ENCODE results near the gene RRP8. TPM values are rescaled to one million over a fixed set of nuclear protein-coding genes. Genes with fewer than 3 reads are reported as not detected.

Gene RRP8
- total and polyA plus RNA-seq, 3 donors from 2014 or later = 17.5 to 29.6 (median 18.5) TPM

GRCh38 chr11:6596239-6596877 is 7.1 kb downstream of the RRP8 start:
- Histone ChIP-seq H3K9me3 (no peaks in the 10 kb centered on the region), H3K27me3 (no peaks in the 10 kb centered on the region), H3K4me1 (no peaks in the 10 kb centered on the region), H3K36me3 (ENCODE audit: low read depth, missing control alignments) (no peaks in the 10 kb centered on the region), H3K4me3 (no peak overlapping the region), H3K27ac (peak overlapping the region in 1 of 2 donors; percentile 6)
- DNase-seq = no peak
- intact Hi-C loops (cut with DNase I; ENCODE audit: low total_unique reads) = no loop called here
- TF ChIP-seq CTCF (IDR thresholded peaks at IDR 0.05) = no peak
- TF ChIP-seq POLR2A (IDR thresholded peaks at IDR 0.05) = no peak
- 40 to 42% methylated on average over 5 of the region's 5 CpGs for WGBS, 2 donors

- Histone ChIP-seq H3K27ac (no peak overlapping the region), H3K27me3 (no peaks in the 10 kb centered on the region), H3K36me3 (ENCODE audit: low read depth, missing control alignments) (no peaks in the 10 kb centered on the region), H3K4me3 (no peak overlapping the region), H3K9me3 (no peaks in the 10 kb centered on the region), H3K4me1 (no peaks in the 10 kb centered on the region)
- TF ChIP-seq CTCF (IDR thresholded peaks at IDR 0.05) (no peak), POLR2A (IDR thresholded peaks at IDR 0.05) (no peak)
- WGBS, 2 donors = 89 to 93% methylated on average over 3 of the region's 3 CpGs
- intact Hi-C loops (cut with DNase I; ENCODE audit: low total_unique reads) = no loop called here
- no peak for DNase-seq
Measured at GRCh38 chr11:6594142-6594768, 9.2 kb downstream of the RRP8 start.

- DNase-seq = no peak
- H3K27me3 ChIP-seq = no peaks in the 10 kb centered on the region
- H3K36me3 ChIP-seq (ENCODE audit: low read depth, missing control alignments) = no peaks in the 10 kb centered on the region
- TF ChIP-seq POLR2A (IDR thresholded peaks at IDR 0.05) (no peak), CTCF (IDR thresholded peaks at IDR 0.05) (no peak)
- H3K9me3 ChIP-seq = no peaks in the 10 kb centered on the region
- H3K4me1 ChIP-seq = no peaks in the 10 kb centered on the region
- WGBS, 2 donors = 96 to 97% methylated on average over 1 of the region's 1 CpG
- H3K4me3 ChIP-seq = no peak overlapping the region
- H3K27ac ChIP-seq = no peak overlapping the region
- intact Hi-C loops (cut with DNase I; ENCODE audit: low total_unique reads) = no loop called here
Measured at GRCh38 chr11:6588018-6588417, 15.4 kb downstream of the RRP8 start.

- no peak for DNase-seq
- 93 to 96% methylated on average over 10 to 11 of the region's 11 CpGs for WGBS, 2 donors
- H3K27ac ChIP-seq = no peak overlapping the region
- no peaks in the 10 kb centered on the region for H3K9me3 ChIP-seq
- H3K27me3 ChIP-seq = no peaks in the 10 kb centered on the region
- H3K36me3 ChIP-seq (ENCODE audit: low read depth, missing control alignments) = no peaks in the 10 kb centered on the region
- no peak overlapping the region for H3K4me3 ChIP-seq
- no peaks in the 10 kb centered on the region for H3K4me1 ChIP-seq
- TF ChIP-seq CTCF (IDR thresholded peaks at IDR 0.05) (no peak), POLR2A (IDR thresholded peaks at IDR 0.05) (no peak)
- intact Hi-C loops (cut with DNase I; ENCODE audit: low total_unique reads) = no loop called here
Measured at GRCh38 chr11:6587360-6587953, 16.0 kb downstream of the RRP8 start.
